Mesothelial cell of epicardium (in vitro differentiated cells): ENCODE results near the gene BBIP1. TPM values are rescaled to one million over a fixed set of nuclear protein-coding genes. Genes with fewer than 3 reads are reported as not detected.

ENCODE experiments used
- DNase-seq, 2 experiments: peaks; one replicate each; pipeline ENCODE4 v3.0.0; 2021; ENCODE audit warnings: low spot score in 2 of 2; ENCODE audit not compliant: unreplicated experiment in 2 of 2
- H3K27ac Mint-ChIP-seq: 2 replicates; pipeline ENCODE4 v1.8.0; 2021; ENCODE audit warnings: mixed read lengths
- H3K27me3 Mint-ChIP-seq: 2 replicates; pipeline ENCODE4 v1.8.0; 2021; ENCODE audit warnings: low read depth, mixed read lengths
- H3K36me3 Mint-ChIP-seq: 2 replicates; pipeline ENCODE4 v1.8.0; 2021; ENCODE audit warnings: mixed read lengths
- H3K4me1 Mint-ChIP-seq: 2 replicates; pipeline ENCODE4 v1.8.0; 2021; ENCODE audit warnings: mixed read lengths
- H3K4me3 Mint-ChIP-seq: 2 replicates; pipeline ENCODE4 v1.8.0; 2021; ENCODE audit warnings: mild to moderate bottlenecking, moderate library complexity, mixed read lengths
- H3K9me3 Mint-ChIP-seq: 2 replicates; pipeline ENCODE4 v1.8.0; 2021; ENCODE audit warnings: mixed read lengths
- total RNA-seq: library from RNA; stranded (reverse); gene quantifications from 3 replicates; pipeline ENCODE4 v1.2.1, GENCODE V29; 2021
- TF ChIP-seq, protein P1 (sequence below): fragments of 200-600 bp; sonication (generic); IDR thresholded peaks from one replicate; pipeline ENCODE4 v1.5.0; 2021; ENCODE audit warnings: antibody characterized with exemption; ENCODE audit not compliant: unreplicated experiment

The BBIP1 gene
- total RNA-seq, 1 donor from 2014 or later: 16.3 TPM

DNA sequence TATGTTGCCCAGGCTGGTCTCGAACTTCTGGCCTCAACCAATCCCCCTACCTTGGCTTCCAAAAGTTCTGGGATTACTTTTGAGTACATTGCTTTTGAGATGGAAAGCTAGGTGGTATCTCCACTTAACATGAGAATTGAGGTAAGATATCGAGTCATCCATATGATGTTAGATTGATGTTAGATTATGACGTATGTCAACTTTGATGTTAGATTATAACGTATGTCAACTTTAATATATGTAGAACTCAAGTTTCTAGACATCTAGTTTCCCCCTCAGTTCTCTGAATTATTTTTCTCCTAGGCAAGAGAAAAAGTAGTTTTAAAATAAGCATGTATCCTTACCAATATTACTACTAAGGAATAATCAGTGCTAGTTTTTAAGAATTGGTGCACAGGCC is 20.4 kb upstream of the BBIP1 start:
- peaks cover 26% of the 10 kb centered on the region for H3K9me3 Mint-ChIP-seq
- no peak overlapping the region for H3K4me3 Mint-ChIP-seq
- TF ChIP-seq, protein P1, sequence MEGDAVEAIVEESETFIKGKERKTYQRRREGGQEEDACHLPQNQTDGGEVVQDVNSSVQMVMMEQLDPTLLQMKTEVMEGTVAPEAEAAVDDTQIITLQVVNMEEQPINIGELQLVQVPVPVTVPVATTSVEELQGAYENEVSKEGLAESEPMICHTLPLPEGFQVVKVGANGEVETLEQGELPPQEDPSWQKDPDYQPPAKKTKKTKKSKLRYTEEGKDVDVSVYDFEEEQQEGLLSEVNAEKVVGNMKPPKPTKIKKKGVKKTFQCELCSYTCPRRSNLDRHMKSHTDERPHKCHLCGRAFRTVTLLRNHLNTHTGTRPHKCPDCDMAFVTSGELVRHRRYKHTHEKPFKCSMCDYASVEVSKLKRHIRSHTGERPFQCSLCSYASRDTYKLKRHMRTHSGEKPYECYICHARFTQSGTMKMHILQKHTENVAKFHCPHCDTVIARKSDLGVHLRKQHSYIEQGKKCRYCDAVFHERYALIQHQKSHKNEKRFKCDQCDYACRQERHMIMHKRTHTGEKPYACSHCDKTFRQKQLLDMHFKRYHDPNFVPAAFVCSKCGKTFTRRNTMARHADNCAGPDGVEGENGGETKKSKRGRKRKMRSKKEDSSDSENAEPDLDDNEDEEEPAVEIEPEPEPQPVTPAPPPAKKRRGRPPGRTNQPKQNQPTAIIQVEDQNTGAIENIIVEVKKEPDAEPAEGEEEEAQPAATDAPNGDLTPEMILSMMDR: no peak
- H3K27ac Mint-ChIP-seq: no peak overlapping the region
- peaks cover 39% of the 10 kb centered on the region for H3K36me3 Mint-ChIP-seq
- H3K4me1 Mint-ChIP-seq: no peaks in the 10 kb centered on the region
- H3K27me3 Mint-ChIP-seq: no peaks in the 10 kb centered on the region
- no peak for DNase-seq

DNA sequence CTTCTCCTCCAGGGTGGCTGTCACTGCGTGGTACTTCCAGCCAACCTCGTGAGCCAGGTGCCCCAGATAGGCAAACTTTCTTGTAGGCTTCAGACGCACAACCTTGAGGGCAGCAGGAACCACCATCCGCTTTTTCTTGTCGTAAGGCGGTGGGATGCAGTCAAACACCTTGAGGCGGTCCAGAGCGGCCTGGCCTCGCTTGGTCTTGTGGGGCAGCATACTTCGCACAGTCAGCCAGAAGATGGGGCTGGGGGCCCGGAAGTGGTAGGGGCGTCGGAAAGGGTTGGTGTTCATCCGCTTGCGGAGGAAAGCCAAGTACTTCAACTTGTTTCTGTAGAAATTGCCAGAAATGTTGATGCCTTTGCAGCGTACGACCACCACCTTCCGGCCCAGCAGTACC is 17.8 kb upstream of the BBIP1 start:
- no peak for DNase-seq

DNA sequence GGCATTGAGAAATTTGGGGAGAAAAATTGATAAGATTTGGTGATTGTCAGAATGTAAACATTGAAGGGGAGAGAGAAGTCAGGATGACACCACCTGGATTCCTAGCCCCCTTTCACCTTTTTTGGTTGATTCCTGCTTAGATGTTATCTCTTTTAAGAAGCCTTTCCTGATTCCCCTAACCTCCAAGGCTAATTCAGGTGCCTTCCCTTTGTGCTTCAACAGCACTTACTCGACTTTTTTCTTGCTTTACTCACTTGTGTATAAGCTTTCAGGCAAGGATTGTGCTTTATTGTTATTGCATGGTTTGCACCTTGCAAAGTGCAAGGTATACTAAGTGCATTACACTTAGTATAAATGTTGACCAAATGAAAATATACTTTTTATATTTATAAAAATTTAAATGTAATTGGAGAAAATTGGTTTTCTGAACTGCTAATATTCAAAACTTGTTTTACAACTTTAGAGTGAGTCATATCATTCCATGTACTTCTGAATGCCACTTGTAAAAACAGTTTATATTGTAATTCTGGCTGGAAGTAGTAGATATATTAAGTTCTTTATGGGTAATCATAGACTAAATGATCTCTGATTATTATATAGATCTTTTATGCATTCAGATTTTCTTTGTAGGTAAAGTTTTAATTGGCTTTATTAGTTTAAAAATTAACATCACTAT is 13.7 kb upstream of the BBIP1 start:
- H3K4me1 Mint-ChIP-seq: peaks cover 2% of the 10 kb centered on the region
- no peak overlapping the region for H3K4me3 Mint-ChIP-seq
- no peak for DNase-seq
- peaks cover 5% of the 10 kb centered on the region for H3K36me3 Mint-ChIP-seq
- H3K27ac Mint-ChIP-seq: peak overlapping the region; percentile 41
- peaks cover 3% of the 10 kb centered on the region for H3K9me3 Mint-ChIP-seq
- TF ChIP-seq, protein P1: no peak
- H3K27me3 Mint-ChIP-seq: no peaks in the 10 kb centered on the region

More for the DNA sequence above, 17.8 kb upstream of the BBIP1 start:
- TF ChIP-seq, protein P1: no peak
- Mint-ChIP-seq H3K9me3 (peaks cover 7% of the 10 kb centered on the region), H3K36me3 (peaks cover 14% of the 10 kb centered on the region), H3K4me3 (no peak overlapping the region), H3K27ac (no peak overlapping the region), H3K27me3 (no peaks in the 10 kb centered on the region), H3K4me1 (peaks cover 2% of the 10 kb centered on the region)

DNA sequence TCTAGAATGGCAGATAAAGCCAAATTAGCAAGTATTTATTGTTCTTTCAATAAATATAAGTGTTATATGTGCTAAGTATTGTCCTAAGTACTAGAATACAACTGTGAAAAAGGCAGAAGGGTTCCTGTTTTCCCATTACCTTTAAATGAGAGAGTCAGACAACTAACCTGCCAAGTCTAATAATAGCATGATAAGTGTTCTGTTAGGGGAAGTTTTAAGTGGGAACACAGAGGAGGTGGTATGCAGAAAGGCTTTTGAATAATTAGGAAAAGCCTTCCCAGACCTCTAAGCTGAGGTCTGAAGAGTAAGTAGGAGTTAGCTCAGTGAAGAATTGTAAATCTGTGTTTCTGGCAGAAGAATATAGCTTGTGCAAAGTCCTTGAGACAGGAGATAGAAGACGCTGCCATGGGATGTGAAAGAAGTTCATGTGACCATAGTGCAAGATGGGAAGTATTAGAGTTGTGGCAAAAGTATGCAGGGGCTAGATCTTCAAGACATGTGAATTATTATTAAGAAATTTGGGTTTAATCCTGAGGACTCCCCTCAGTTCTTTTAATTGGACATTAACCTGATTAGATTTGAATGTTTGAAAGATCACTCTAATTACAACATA is 12.9 kb upstream of the BBIP1 start:
- peaks cover 3% of the 10 kb centered on the region for H3K9me3 Mint-ChIP-seq
- TF ChIP-seq, protein P1: no peak
- H3K36me3 Mint-ChIP-seq: peaks cover 3% of the 10 kb centered on the region
- no peak overlapping the region for H3K27ac Mint-ChIP-seq
- DNase-seq: no peak
- H3K4me1 Mint-ChIP-seq: peaks cover 2% of the 10 kb centered on the region
- H3K4me3 Mint-ChIP-seq: no peak overlapping the region
- no peaks in the 10 kb centered on the region for H3K27me3 Mint-ChIP-seq

- Mint-ChIP-seq H3K27me3 (no peaks in the 10 kb centered on the region), H3K4me1 (peaks cover 11% of the 10 kb centered on the region), H3K4me3 (no peak overlapping the region), H3K27ac (no peak overlapping the region), H3K36me3 (no peaks in the 10 kb centered on the region), H3K9me3 (no peaks in the 10 kb centered on the region)
- TF ChIP-seq, protein P1: no peak
- DNase-seq: no peak
Observed at GRCh38 chr10:110927461-110927860, 8.5 kb upstream of the BBIP1 start.
